Glutamatergic neuron (in vitro differentiated cells): Measurements from ENCODE around the gene NRXN3. TPM values are rescaled to one million over a fixed set of nuclear protein-coding genes. Genes with fewer than 3 reads are reported as not detected.

Source experiments
- DNase-seq: peaks from one replicate; pipeline ENCODE4 v3.0.0; 2022
- H3K27ac Mint-ChIP-seq: one replicate; pipeline ENCODE4 v1.8.0; 2020; ENCODE audit warnings: mild to moderate bottlenecking, mixed read lengths, inconsistent platforms; ENCODE audit not compliant: unreplicated experiment
- H3K27me3 Mint-ChIP-seq: one replicate; pipeline ENCODE4 v1.8.0; 2020; ENCODE audit warnings: mild to moderate bottlenecking, moderate library complexity, mixed read lengths, inconsistent platforms; ENCODE audit not compliant: unreplicated experiment
- H3K36me3 Mint-ChIP-seq: one replicate; pipeline ENCODE4 v1.8.0; 2020; ENCODE audit warnings: mild to moderate bottlenecking, mixed read lengths, inconsistent platforms; ENCODE audit not compliant: unreplicated experiment
- H3K4me1 Mint-ChIP-seq: one replicate; pipeline ENCODE4 v1.8.0; 2020; ENCODE audit warnings: mild to moderate bottlenecking, low read depth, mixed read lengths, inconsistent platforms; ENCODE audit not compliant: unreplicated experiment
- H3K4me3 Mint-ChIP-seq: one replicate; pipeline ENCODE4 v1.8.0; 2020; ENCODE audit warnings: mild to moderate bottlenecking, mixed read lengths, inconsistent platforms; ENCODE audit not compliant: unreplicated experiment
- H3K9me3 Mint-ChIP-seq: one replicate; pipeline ENCODE4 v1.8.0; 2020; ENCODE audit warnings: mild to moderate bottlenecking, moderate library complexity, mixed read lengths, inconsistent platforms; ENCODE audit not compliant: unreplicated experiment
- total RNA-seq: library from RNA; stranded (reverse); fragmentation: NEBNext Ultra II Directional; extraction: Animal tissue kit (Norgen Biotek cat#: 25700); gene quantifications from one replicate; pipeline ENCODE4 v1.2.1, GENCODE V29; 2021; ENCODE audit not compliant: unreplicated experiment
- TF ChIP-seq, protein P1 (sequence below): fragments of 200-600 bp; sonication (generic); IDR thresholded peaks from one replicate; pipeline ENCODE4 v1.5.0; 2021; ENCODE audit not compliant: partially characterized antibody, unreplicated experiment

Gene NRXN3
- total RNA-seq, 1 donor from 2014 or later: 1.2 TPM

DNA sequence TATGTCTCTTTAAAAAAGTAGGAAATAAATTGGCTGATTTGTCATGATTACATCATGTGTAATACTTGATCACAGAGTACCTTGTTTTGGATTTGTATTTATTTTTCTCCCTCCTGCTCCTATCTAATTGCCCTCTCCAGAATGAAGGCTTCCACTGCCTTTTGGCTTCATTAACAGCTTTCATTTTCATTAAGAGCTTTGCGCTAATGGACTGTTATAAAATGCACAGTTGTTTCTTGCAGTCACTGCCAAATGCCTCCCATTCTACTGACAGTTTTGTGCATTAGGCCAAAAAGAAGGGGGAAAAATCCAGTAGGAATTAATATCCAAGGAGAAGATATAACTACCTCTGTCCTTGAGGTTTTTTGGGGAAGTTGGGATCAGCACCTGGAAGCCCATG, 159.2 kb downstream of the NRXN3 start:
- Mint-ChIP-seq H3K4me1 (peaks cover 3% of the 10 kb centered on the region), H3K9me3 (no peaks in the 10 kb centered on the region), H3K4me3 (no peak overlapping the region), H3K36me3 (no peaks in the 10 kb centered on the region), H3K27ac (no peak overlapping the region), H3K27me3 (peaks cover 1% of the 10 kb centered on the region)
- TF ChIP-seq, protein P1, sequence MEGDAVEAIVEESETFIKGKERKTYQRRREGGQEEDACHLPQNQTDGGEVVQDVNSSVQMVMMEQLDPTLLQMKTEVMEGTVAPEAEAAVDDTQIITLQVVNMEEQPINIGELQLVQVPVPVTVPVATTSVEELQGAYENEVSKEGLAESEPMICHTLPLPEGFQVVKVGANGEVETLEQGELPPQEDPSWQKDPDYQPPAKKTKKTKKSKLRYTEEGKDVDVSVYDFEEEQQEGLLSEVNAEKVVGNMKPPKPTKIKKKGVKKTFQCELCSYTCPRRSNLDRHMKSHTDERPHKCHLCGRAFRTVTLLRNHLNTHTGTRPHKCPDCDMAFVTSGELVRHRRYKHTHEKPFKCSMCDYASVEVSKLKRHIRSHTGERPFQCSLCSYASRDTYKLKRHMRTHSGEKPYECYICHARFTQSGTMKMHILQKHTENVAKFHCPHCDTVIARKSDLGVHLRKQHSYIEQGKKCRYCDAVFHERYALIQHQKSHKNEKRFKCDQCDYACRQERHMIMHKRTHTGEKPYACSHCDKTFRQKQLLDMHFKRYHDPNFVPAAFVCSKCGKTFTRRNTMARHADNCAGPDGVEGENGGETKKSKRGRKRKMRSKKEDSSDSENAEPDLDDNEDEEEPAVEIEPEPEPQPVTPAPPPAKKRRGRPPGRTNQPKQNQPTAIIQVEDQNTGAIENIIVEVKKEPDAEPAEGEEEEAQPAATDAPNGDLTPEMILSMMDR: no peak
- no peak for DNase-seq

DNA sequence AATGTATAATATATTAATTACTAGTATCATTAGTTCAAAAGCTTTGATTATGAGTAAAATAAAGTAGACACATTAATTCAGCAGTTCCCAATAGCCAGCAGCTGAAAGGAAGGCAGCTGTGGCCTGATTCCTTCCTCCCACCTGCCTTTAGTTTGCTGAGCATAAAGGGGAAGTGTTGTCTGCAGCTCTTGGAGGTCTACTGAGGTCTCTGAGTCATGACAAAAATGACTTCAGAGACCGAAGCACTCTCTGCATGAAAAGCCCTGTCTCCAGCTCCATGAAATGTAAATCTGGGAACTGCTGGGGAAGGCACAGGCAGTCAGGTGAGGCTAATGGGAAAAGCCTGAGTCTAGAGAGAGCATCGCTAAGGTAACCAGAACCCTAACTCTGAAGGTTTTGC, 165.4 kb downstream of the NRXN3 start:
- TF ChIP-seq, protein P1: no peak
- Mint-ChIP-seq H3K36me3 (no peaks in the 10 kb centered on the region), H3K4me1 (no peaks in the 10 kb centered on the region), H3K27me3 (no peaks in the 10 kb centered on the region), H3K27ac (no peak overlapping the region), H3K9me3 (no peaks in the 10 kb centered on the region), H3K4me3 (no peak overlapping the region)
- DNase-seq: no peak

DNA sequence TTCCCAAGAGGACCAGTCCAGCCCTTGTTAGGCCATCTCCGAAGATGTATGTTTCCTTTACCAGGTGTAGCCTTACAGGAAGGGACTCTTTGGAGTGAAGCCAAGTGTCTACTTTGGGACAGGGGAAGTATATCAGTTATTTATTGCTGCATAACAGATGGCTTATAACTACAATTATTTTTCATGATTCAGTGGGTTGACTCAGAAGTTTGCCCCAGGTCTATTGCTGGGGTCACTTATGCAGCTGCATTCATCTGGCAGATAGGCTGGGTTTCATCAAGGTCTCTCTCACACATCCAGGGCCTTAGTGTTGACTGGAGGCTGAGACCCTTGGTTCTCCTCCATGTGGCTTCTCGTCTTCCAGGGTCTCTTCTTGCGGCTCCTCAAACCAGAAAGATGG, 170.1 kb downstream of the NRXN3 start:
- Mint-ChIP-seq H3K4me3 (no peak overlapping the region), H3K27ac (no peak overlapping the region), H3K27me3 (no peaks in the 10 kb centered on the region), H3K4me1 (peaks cover 5% of the 10 kb centered on the region), H3K36me3 (no peaks in the 10 kb centered on the region), H3K9me3 (no peaks in the 10 kb centered on the region)
- DNase-seq: no peak
- TF ChIP-seq, protein P1: no peak

DNA sequence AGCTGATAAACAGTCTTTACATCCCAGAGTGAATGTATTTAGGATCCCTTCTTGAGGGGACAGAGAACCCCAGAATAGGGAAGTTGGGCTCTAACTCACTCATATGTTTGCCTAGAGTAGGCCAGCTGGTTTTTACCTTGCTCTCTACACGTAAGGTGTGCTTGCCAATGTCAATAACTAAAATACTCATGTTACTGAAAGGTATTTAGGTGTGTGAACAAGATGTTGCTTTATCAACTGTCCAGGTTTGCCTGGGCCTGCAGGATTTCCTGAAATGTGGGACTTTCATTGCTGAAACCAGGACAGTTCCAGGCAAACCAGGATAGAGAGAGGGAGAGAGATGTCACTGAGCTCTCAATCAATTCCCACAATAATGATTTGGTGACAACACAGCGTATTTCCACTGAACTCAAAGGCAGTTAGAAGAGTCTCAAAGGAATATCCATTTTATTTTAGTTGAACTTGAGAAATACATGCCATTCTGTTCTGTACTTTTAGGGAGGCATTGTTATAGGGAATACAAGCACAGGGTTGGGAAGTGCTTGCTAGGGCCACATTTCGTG, 171.7 kb downstream of the NRXN3 start:
- Mint-ChIP-seq H3K27me3 (peaks cover 3% of the 10 kb centered on the region), H3K27ac (no peak overlapping the region), H3K36me3 (no peaks in the 10 kb centered on the region), H3K4me1 (peaks cover 10% of the 10 kb centered on the region), H3K4me3 (no peak overlapping the region), H3K9me3 (peaks cover 2% of the 10 kb centered on the region)
- TF ChIP-seq, protein P1: no peak
- no peak for DNase-seq

DNA sequence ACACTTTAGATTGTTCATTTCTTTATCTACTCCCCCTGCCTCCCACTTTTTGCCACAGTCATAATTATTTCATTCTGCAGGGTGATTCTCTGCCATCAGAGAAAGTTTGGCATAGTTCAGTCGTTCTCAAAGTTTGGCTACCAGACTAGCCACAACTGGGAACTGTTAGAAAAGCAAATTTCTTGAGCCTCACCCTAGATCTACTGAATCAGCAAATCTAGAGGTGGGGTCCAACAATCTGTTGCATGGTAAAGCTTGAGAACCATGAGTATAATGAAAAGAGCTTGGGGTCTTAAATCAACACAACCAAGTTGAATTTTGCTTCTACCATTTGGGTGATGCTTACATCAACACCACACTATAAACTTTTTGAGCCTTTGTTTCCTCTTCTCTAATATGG, 172.7 kb downstream of the NRXN3 start:
- Mint-ChIP-seq H3K9me3 (peaks cover 2% of the 10 kb centered on the region), H3K4me3 (no peak overlapping the region), H3K27ac (no peak overlapping the region), H3K4me1 (peaks cover 10% of the 10 kb centered on the region), H3K27me3 (peaks cover 4% of the 10 kb centered on the region), H3K36me3 (no peaks in the 10 kb centered on the region)
- TF ChIP-seq, protein P1: no peak
- DNase-seq: no peak
